ENCODE measurements around the gene NR1H4. TPM values are rescaled to one million over a fixed set of nuclear protein-coding genes. Genes with fewer than 3 reads are reported as not detected.

The NR1H4 gene
- total and polyA plus RNA-seq, 2 of the 13 experiments (the other 11 are each of a cell fraction or from before 2014, with no cell fraction given): 27.3 to 114 TPM

GRCh38 chr12:100573292-100574186 is 99.9 kb downstream of the NR1H4 start, which contains the start of gene GAS2L3 (continued):
- TF ChIP-seq, protein P1, sequence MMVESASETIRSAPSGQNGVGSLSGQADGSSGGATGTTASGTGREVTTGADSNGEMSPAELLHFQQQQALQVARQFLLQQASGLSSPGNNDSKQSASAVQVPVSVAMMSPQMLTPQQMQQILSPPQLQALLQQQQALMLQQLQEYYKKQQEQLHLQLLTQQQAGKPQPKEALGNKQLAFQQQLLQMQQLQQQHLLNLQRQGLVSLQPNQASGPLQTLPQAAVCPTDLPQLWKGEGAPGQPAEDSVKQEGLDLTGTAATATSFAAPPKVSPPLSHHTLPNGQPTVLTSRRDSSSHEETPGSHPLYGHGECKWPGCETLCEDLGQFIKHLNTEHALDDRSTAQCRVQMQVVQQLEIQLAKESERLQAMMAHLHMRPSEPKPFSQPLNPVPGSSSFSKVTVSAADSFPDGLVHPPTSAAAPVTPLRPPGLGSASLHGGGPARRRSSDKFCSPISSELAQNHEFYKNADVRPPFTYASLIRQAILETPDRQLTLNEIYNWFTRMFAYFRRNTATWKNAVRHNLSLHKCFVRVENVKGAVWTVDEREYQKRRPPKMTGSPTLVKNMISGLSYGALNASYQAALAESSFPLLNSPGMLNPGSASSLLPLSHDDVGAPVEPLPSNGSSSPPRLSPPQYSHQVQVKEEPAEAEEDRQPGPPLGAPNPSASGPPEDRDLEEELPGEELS (CRISPR knock-in tag; IDR thresholded peaks at IDR 0.05): peak; percentile 30; the same call in 1 of the 2 replicates
- TF ChIP-seq CENPX (CRISPR knock-in tag; IDR thresholded peaks at IDR 0.05) (no peak), SOX5 (CRISPR knock-in tag; IDR thresholded peaks at IDR 0.05; ENCODE audit: borderline replicate concordance) (peak; percentile 13; the same call in 1 of the 2 replicates), TARDBP (CRISPR knock-in tag; IDR thresholded peaks at IDR 0.05) (no peak), ZFYVE20 (CRISPR knock-in tag; IDR thresholded peaks at IDR 0.05; ENCODE audit: borderline replicate concordance, low read depth) (no peak), ZNF101 (CRISPR knock-in tag; IDR thresholded peaks at IDR 0.05; ENCODE audit: borderline replicate concordance, low read depth) (no peak), ZNF275 (CRISPR knock-in tag; IDR thresholded peaks at IDR 0.05; ENCODE audit: borderline replicate concordance) (peak; percentile 35; the same call in 1 of the 2 replicates), ZNF354B (CRISPR knock-in tag; IDR thresholded peaks at IDR 0.05) (peak; percentile 70; the same call in 1 of the 2 replicates), RBAK (CRISPR knock-in tag; IDR thresholded peaks at IDR 0.05) (no peak), HOXA9 (CRISPR knock-in tag; IDR thresholded peaks at IDR 0.05; ENCODE audit: borderline replicate concordance) (no peak), ZNF121 (CRISPR knock-in tag; IDR thresholded peaks at IDR 0.05) (no peak), ZNF18 (CRISPR knock-in tag; IDR thresholded peaks at IDR 0.05; ENCODE audit: insufficient replicate concordance) (no peak), ZBTB1 (CRISPR knock-in tag; IDR thresholded peaks at IDR 0.05; ENCODE audit: borderline replicate concordance) (no peak), CREB1 (IDR thresholded peaks at IDR 0.05) (peak; percentile 38; the same call in 1 of the 2 replicates), CREB1 (CRISPR knock-in tag; IDR thresholded peaks at IDR 0.05) (peak; percentile 62; the same call in 1 of the 2 replicates), PAWR (CRISPR knock-in tag; IDR thresholded peaks at IDR 0.05; ENCODE audit: borderline replicate concordance) (peak; percentile 80; the same call in 1 of the 2 replicates), ISX (CRISPR knock-in tag; conservative IDR thresholded peaks at IDR 0.05) (no peak)
- TF ChIP-seq, protein P2, sequence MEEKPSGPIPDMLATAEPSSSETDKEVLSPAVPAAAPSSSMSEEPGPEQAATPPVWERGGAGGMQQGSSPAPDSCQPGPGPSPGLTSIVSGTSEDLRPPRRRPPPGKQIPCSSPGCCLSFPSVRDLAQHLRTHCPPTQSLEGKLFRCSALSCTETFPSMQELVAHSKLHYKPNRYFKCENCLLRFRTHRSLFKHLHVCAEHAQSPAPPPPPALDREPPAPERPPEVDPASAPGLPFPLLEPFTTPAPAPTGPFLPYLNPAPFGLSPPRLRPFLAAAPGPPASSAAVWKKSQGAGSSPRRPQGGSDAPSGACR (CRISPR knock-in tag; IDR thresholded peaks at IDR 0.05): no peak
- TF ChIP-seq, protein P3, sequence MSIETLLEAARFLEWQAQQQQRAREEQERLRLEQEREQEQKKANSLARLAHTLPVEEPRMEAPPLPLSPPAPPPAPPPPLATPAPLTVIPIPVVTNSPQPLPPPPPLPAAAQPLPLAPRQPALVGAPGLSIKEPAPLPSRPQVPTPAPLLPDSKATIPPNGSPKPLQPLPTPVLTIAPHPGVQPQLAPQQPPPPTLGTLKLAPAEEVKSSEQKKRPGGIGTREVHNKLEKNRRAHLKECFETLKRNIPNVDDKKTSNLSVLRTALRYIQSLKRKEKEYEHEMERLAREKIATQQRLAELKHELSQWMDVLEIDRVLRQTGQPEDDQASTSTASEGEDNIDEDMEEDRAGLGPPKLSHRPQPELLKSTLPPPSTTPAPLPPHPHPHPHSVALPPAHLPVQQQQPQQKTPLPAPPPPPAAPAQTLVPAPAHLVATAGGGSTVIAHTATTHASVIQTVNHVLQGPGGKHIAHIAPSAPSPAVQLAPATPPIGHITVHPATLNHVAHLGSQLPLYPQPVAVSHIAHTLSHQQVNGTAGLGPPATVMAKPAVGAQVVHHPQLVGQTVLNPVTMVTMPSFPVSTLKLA (IDR thresholded peaks at IDR 0.05): peak; percentile 69
